GM19397 (cell line): ENCODE data around the gene TANGO2.

Source experiments
- ATAC-seq: cut with Tn5 transposase; IDR thresholded peaks from one replicate; pipeline ENCODE4 v1.9.1; 2021; ENCODE audit warnings: mild to moderate bottlenecking, moderate library complexity; ENCODE audit not compliant: unreplicated experiment

Gene TANGO2

GRCh38 chr22:20020533-20021195 lies at the start of gene TANGO2:
Gene TANGO2 (plus strand): TSS chr22:20021110. CDS start chr22:20036799, 15,689 bp downstream.
- ATAC-seq, result peak; percentile 80

GRCh38 chr22:19971276-19972124 lies 49.4 kb upstream of the TANGO2 start:
- ATAC-seq, result no peak

GRCh38 chr22:19972251-19972650 lies 48.7 kb upstream of the TANGO2 start:
- no peak for ATAC-seq

- no peak for ATAC-seq
Measured at GRCh38 chr22:19972652-19973550, 48.0 kb upstream of the TANGO2 start.

- no peak for ATAC-seq
Measured at GRCh38 chr22:19973551-19974267, 47.2 kb upstream of the TANGO2 start.

GRCh38 chr22:19974268-19974861 lies 46.5 kb upstream of the TANGO2 start:
- no peak for ATAC-seq

GRCh38 chr22:19974935-19975706 lies 45.8 kb upstream of the TANGO2 start:
- no peak for ATAC-seq

GRCh38 chr22:19975707-19976035 lies 45.2 kb upstream of the TANGO2 start:
- ATAC-seq, result no peak

GRCh38 chr22:19976671-19977070 lies 44.2 kb upstream of the TANGO2 start:
- ATAC-seq, result no peak

- no peak for ATAC-seq
Measured at GRCh38 chr22:19977296-19978243, 43.3 kb upstream of the TANGO2 start.

- ATAC-seq, result no peak
Measured at GRCh38 chr22:19978748-19979147, 42.2 kb upstream of the TANGO2 start.

- no peak for ATAC-seq
Measured at GRCh38 chr22:19979712-19980493, 41.0 kb upstream of the TANGO2 start.

- ATAC-seq, result no peak
Measured at GRCh38 chr22:19980766-19981165, 40.1 kb upstream of the TANGO2 start.

- ATAC-seq, result no peak
Measured at GRCh38 chr22:19981171-19981960, 39.5 kb upstream of the TANGO2 start.

GRCh38 chr22:19981961-19982920 lies 38.7 kb upstream of the TANGO2 start:
- ATAC-seq, result no peak
